Tibial artery (tissue), 4 donors: ENCODE data around the gene RET.
"Not testable (repeated sequence)": the region's sequence is repeated elsewhere in the genome, so short reads cannot be mapped to it uniquely, and the experiment has no call there.

ENCODE experiments used
- DNase-seq, 2 donors: peaks; one replicate each; pipeline ENCODE4 v3.0.0-alpha.2; 2019
- H3K27ac ChIP-seq, 2 donors: fragments of 200-600 bp; sonication (generic) in 1 of 2; 1 replicate in 1 of 2; 2 replicates in 1 of 2; pipeline ENCODE4 v1.5.1; 2018 to 2019; ENCODE audit warnings: mild to moderate bottlenecking in 1 of 2
- H3K27me3 ChIP-seq, 2 donors: fragments of 200-600 bp; sonication (generic) in 1 of 2; one replicate each; pipeline versions ENCODE4 v1.5.1 to v1.6.0; 2016 to 2019
- H3K36me3 ChIP-seq, 3 donors: fragments of 200-600 bp; sonication (generic) in 2 of 3; one replicate each; pipeline ENCODE4 v1.5.1; 2016 to 2019; ENCODE audit warnings: mild to moderate bottlenecking in 2 of 3
- H3K4me1 ChIP-seq, 4 donors: fragments of 200-600 bp; sonication (generic) in 2 of 4; 1 replicate in 3 of 4; 2 replicates in 1 of 4; pipeline ENCODE4 v1.5.1; 2016 to 2019
- H3K4me3 ChIP-seq, 2 donors: fragments of 200-600 bp; sonication (generic) in 1 of 2; 1 replicate in 1 of 2; 2 replicates in 1 of 2; pipeline ENCODE4 v1.5.1; 2018 to 2019; ENCODE audit warnings: mild to moderate bottlenecking in 2 of 2
- H3K9me3 ChIP-seq, 3 donors: fragments of 200-600 bp; sonication (generic) in 1 of 3; one replicate each; pipeline ENCODE4 v1.5.1; 2016 to 2019
- intact Hi-C: fragments of 100-400 bp; cut with DNase I; formaldehyde crosslinking; loops from one replicate; pipeline ENCODE4 v1.15.0; 2023; ENCODE audit warnings: low total_unique reads
- TF ChIP-seq, protein P1 (sequence below), 2 experiments: fragments of 200-600 bp in 1 of 2; fragments of 450-650 bp in 1 of 2; IDR thresholded peaks; one replicate each; pipeline ENCODE4 v1.5.1; 2017 to 2019; ENCODE audit warnings: antibody characterized with exemption in 2 of 2, mild to moderate bottlenecking in 1 of 2, moderate library complexity in 1 of 2

Gene RET

DNA sequence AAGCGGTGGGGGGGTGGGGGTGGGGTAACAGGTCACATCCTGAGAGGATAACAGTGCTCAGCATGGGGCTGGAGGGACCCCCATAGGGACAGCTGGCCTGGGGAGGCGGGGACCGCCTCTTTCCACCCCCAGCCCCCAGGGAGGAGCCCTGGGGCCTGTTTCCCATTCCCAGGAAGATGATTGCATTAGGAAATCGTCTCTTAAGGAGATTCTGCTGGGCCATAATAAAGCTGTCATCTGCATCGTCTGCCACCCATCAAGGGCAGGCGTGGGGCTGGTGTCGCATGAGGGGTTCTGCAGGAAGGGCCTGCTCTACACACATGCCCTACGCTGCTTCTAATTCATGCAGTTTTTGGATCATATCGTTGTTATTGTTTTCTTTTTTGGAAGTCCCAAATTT lies 17.2 kb downstream of the RET start:
- no peaks in the 10 kb centered on the region for H3K9me3 ChIP-seq
- H3K36me3 ChIP-seq = no peaks in the 10 kb centered on the region
- peaks cover 0 to 56% of the 10 kb centered on the region in 2 donors for H3K27me3 ChIP-seq
- no peaks in the 10 kb centered on the region for H3K4me1 ChIP-seq
- TF ChIP-seq, protein P1, sequence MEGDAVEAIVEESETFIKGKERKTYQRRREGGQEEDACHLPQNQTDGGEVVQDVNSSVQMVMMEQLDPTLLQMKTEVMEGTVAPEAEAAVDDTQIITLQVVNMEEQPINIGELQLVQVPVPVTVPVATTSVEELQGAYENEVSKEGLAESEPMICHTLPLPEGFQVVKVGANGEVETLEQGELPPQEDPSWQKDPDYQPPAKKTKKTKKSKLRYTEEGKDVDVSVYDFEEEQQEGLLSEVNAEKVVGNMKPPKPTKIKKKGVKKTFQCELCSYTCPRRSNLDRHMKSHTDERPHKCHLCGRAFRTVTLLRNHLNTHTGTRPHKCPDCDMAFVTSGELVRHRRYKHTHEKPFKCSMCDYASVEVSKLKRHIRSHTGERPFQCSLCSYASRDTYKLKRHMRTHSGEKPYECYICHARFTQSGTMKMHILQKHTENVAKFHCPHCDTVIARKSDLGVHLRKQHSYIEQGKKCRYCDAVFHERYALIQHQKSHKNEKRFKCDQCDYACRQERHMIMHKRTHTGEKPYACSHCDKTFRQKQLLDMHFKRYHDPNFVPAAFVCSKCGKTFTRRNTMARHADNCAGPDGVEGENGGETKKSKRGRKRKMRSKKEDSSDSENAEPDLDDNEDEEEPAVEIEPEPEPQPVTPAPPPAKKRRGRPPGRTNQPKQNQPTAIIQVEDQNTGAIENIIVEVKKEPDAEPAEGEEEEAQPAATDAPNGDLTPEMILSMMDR (IDR thresholded peaks at IDR 0.05) = no peak
- DNase-seq = no peak
- intact Hi-C loops = no loop called here
- no peak overlapping the region for H3K4me3 ChIP-seq
- H3K27ac ChIP-seq = no peak overlapping the region

DNA sequence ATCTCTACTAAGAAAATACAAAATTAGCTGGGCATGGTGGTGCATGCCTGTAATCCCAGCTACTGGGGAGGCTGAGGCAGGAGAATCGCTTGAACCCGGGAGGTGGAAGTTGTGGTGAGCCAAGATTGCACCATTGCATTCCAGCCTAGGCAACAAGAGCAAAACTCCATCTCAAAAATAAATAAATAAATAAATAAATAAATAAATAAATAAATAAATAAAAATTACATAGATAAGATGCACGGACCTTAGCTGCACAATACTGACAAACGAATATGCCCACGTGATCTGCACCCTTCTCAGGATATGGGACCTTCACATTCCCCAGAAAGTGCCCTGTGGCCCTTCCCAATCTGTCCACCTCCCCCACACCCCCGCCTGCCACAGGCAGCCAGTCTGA lies 22.5 kb downstream of the RET start:
- H3K36me3 ChIP-seq, H3K4me1 ChIP-seq, H3K9me3 ChIP-seq, DNase-seq, H3K4me3 ChIP-seq, H3K27ac ChIP-seq, intact Hi-C loops: not testable (repeated sequence)
- H3K27me3 ChIP-seq = peaks cover 0 to 75% of the 10 kb centered on the region in 2 donors

DNA sequence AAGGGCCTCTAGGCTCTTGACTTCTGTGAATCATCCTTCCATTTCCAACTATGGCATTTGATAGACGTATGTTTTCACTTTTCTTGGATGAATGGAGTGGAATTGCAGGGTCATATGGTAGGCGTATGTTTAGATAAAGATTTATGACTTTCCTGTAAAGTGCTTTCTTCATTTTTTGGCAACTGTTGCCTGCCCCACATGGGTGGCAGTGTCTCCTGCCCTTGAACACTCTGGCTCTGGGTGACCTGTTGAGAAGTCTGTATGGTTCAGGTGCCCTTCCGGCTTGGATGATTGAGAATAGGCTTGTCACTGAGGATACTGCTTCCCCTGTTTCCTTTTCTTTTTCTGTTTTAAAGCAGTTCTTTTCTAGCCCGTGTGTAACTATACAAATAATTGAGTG lies 23.1 kb downstream of the RET start:
- no peaks in the 10 kb centered on the region for H3K9me3 ChIP-seq
- H3K27ac ChIP-seq = no peak overlapping the region
- no peak for DNase-seq
- H3K36me3 ChIP-seq = no peaks in the 10 kb centered on the region
- H3K4me1 ChIP-seq = peaks cover 0 to 6% (median 5%) of the 10 kb centered on the region in 4 donors
- no peak overlapping the region for H3K4me3 ChIP-seq
- H3K27me3 ChIP-seq = peaks cover 0 to 75% of the 10 kb centered on the region in 2 donors
- intact Hi-C loops = no loop called here
- TF ChIP-seq, protein P1 (IDR thresholded peaks at IDR 0.05) = no peak

DNA sequence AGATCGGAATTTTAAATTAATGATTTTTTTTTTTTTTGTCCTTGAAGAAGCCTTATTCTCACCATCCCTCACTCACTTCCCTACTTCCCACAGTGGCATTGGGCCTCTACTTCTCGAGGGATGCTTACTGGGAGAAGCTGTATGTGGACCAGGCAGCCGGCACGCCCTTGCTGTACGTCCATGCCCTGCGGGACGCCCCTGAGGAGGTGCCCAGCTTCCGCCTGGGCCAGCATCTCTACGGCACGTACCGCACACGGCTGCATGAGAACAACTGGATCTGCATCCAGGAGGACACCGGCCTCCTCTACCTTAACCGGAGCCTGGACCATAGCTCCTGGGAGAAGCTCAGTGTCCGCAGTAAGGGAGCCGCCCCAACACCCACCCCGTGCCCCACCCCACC lies 23.5 kb downstream of the RET start:
- Histone ChIP-seq H3K4me1 (peaks cover 0 to 11% (median 9%) of the 10 kb centered on the region in 4 donors), H3K27ac (no peak overlapping the region), H3K27me3 (peaks cover 0 to 72% of the 10 kb centered on the region in 2 donors), H3K9me3 (no peaks in the 10 kb centered on the region), H3K4me3 (no peak overlapping the region), H3K36me3 (no peaks in the 10 kb centered on the region)
- DNase-seq = no peak
- TF ChIP-seq, protein P1 (IDR thresholded peaks at IDR 0.05) = no peak
- intact Hi-C loops = no loop called here

DNA sequence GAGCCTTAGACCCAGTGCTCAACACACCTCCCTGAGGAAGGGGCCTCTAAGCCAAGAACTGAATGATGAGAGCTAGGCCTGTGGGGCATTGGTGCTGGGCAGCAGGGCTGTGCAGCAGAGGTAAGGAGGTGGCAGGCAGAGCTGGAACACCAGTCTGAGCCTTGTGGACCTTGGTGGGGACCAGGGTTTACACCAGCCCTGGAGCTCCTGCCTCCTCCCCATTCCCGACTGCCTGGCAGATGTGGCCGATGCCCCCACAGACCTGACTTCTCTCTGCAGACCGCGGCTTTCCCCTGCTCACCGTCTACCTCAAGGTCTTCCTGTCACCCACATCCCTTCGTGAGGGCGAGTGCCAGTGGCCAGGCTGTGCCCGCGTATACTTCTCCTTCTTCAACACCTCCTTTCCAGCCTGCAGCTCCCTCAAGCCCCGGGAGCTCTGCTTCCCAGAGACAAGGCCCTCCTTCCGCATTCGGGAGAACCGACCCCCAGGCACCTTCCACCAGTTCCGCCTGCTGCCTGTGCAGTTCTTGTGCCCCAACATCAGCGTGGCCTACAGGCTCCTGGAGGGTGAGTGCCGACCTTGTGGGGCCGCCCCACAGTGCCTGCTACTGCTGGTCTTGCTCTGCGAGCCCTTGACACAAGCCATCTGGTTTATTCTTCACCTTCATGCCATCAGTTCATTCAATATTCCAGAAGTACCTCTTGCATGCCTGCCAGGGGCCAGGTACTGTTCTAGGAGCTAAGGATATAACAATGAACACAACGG lies 25.4 kb downstream of the RET start:
- Histone ChIP-seq H3K4me3 (no peak overlapping the region), H3K36me3 (no peaks in the 10 kb centered on the region), H3K9me3 (no peaks in the 10 kb centered on the region), H3K27me3 (peaks cover 0 to 55% of the 10 kb centered on the region in 2 donors), H3K27ac (no peak overlapping the region), H3K4me1 (peaks cover 0 to 15% (median 11%) of the 10 kb centered on the region in 4 donors)
- TF ChIP-seq, protein P1 (IDR thresholded peaks at IDR 0.05) = no peak
- DNase-seq = no peak
- intact Hi-C loops = no loop called here

DNA sequence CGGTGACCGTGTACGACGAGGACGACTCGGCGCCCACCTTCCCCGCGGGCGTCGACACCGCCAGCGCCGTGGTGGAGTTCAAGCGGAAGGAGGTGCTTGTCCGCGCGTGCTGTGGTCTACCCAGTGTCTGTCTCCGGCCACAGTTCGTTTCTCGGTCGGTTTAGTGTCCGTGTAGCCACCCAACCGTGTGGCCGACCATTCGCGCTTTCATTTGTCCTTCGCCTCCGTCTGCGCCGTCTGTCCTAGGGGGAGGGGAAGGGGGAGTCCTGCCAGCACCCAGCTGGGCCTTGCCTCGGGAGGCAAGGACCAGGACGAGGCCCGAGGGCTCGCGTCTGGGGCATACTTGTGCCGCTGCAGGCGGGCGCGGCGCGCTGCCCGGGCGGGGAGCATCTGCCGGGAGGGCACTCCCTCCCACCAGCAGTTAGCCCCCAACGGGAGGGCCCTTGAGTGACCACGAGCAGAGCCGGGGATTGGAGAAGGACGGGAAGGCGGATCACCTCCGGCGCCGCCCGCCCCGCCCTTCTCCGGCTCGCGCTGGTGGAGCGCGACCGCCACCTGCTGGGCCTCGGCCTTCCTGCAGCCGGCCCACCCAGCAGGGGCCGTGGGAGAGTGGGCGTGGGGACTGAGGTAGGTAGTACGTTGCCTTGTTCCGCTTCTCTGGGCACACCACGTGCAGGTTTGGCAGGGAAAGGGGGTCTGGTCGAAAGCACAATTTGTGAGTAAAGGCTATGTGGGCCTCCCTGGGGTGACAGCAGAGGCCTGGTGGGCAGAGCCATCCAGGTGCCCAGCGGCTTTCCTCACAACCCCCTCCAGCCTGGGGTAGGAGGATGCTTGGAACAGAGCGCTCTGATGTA lies 28.5 kb downstream of the RET start:
- H3K27me3 ChIP-seq = peaks cover 0 to 43% of the 10 kb centered on the region in 2 donors
- TF ChIP-seq, protein P1 (IDR thresholded peaks at IDR 0.05) = peak; percentile 98 to 100
- H3K4me1 ChIP-seq = peaks cover 0 to 15% (median 11%) of the 10 kb centered on the region in 4 donors
- intact Hi-C loops = loop anchor here (5.0 kb wide), 1 partner anchor 238 kb away; no protein-coding TSS in a partner anchor
- peak; percentile 64 to 83 for DNase-seq
- H3K9me3 ChIP-seq = no peaks in the 10 kb centered on the region
- H3K4me3 ChIP-seq = peak overlapping the region; percentile 49 to 62
- H3K36me3 ChIP-seq = no peaks in the 10 kb centered on the region
- no peak overlapping the region for H3K27ac ChIP-seq
